Gastroesophageal sphincter (tissue), 3 donors: ENCODE measurements around the gene COL25A1.

Experiments used
- EP300 ChIP-seq: sonication (generic); formaldehyde crosslinking; IDR thresholded peaks from one replicate; pipeline ENCODE4 v1.6.1; 2017; ENCODE audit warnings: antibody characterized with exemption, mild to moderate bottlenecking
- POLR2A ChIP-seq, 2 donors: fragments of 450-650 bp; IDR thresholded peaks; one replicate each; pipeline ENCODE4 v1.6.1; 2017; ENCODE audit warnings: antibody characterized with exemption in 2 of 2, mild to moderate bottlenecking in 2 of 2, moderate library complexity in 1 of 2
- POLR2AphosphoS5 ChIP-seq: sonication (generic); formaldehyde crosslinking; IDR thresholded peaks from one replicate; pipeline ENCODE4 v1.6.1; 2017; ENCODE audit warnings: antibody characterized with exemption
- TF ChIP-seq, protein P1 (sequence below), 4 experiments: fragments of 200-600 bp in 2 of 4; fragments of 450-650 bp in 2 of 4; sonication (generic) in 1 of 4; IDR thresholded peaks; one replicate each; pipeline ENCODE4 v1.5.1; 2017 to 2019; ENCODE audit warnings: antibody characterized with exemption in 4 of 4, mild to moderate bottlenecking in 2 of 4, moderate library complexity in 2 of 4

DNA sequence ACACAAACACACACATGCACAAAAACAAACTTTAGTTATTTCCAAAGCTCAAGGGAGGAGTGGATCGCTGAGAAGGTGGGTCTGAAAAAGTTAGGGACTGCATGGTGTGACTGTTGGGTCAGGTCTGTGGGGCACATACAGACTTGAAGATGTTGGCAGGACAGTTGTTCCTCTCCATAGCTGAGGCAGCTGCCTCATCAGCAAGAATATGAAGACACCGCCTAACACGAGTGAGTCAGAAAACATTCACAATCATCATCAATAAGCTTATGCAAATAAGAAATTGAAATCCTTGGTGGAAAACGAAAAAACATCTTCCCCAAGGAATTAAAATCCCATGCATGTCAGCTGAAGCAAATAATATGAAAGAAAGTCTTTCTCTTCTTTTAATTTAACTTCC is 148.0 kb downstream of the COL25A1 start:
- no peak for TF ChIP-seq EP300
- no peak for TF ChIP-seq POLR2A (IDR thresholded peaks at IDR 0.05)
- no peak for TF ChIP-seq POLR2AphosphoS5
- TF ChIP-seq, protein P1, sequence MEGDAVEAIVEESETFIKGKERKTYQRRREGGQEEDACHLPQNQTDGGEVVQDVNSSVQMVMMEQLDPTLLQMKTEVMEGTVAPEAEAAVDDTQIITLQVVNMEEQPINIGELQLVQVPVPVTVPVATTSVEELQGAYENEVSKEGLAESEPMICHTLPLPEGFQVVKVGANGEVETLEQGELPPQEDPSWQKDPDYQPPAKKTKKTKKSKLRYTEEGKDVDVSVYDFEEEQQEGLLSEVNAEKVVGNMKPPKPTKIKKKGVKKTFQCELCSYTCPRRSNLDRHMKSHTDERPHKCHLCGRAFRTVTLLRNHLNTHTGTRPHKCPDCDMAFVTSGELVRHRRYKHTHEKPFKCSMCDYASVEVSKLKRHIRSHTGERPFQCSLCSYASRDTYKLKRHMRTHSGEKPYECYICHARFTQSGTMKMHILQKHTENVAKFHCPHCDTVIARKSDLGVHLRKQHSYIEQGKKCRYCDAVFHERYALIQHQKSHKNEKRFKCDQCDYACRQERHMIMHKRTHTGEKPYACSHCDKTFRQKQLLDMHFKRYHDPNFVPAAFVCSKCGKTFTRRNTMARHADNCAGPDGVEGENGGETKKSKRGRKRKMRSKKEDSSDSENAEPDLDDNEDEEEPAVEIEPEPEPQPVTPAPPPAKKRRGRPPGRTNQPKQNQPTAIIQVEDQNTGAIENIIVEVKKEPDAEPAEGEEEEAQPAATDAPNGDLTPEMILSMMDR (IDR thresholded peaks at IDR 0.05) = no peak
